GM21447 (cell line): ENCODE measurements around the gene MAPK8IP3.

Source experiments
- ATAC-seq: cut with Tn5 transposase; IDR thresholded peaks from one replicate; pipeline ENCODE4 v1.9.1; 2021; ENCODE audit not compliant: unreplicated experiment

MAPK8IP3 gene

DNA sequence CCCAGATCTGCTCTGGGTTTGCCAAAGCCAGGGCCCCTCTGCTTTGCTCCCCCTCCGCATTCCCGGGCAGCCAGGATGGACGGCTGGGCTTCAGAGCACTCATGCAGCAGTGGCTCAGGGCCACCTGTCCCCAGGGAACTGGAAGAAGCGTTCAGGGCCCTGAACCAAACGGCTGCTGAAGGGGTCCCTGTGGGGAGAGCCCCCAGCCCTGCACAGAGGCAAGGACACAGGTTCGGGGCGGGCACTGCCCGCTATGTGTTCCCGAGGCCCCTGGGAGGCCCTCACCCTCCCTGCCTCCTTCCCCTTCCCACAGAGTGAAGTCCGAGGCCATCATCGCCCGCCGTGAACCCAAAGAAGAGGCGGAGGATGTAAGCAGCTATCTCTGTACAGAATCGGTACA, 54.9 kb downstream of the MAPK8IP3 start:
- no peak for ATAC-seq

DNA sequence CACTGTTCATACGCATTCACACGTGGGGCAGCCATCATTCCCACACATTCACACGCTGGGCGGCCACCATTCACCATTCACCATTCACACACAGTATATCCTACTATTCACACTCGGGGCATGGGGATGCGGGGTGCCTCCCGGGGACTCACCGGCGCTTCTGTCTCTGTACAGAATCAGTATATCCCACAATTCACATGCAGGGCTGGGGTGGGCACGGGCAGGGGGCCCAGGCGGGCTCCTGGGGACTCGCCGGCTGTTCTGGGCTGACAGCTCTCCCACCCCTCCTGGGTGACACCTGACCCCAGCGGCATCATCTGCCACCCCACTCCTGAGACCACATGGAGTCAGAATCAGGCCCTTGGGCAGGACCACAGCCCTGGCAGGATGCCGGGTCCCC, 55.8 kb downstream of the MAPK8IP3 start:
- no peak for ATAC-seq

DNA sequence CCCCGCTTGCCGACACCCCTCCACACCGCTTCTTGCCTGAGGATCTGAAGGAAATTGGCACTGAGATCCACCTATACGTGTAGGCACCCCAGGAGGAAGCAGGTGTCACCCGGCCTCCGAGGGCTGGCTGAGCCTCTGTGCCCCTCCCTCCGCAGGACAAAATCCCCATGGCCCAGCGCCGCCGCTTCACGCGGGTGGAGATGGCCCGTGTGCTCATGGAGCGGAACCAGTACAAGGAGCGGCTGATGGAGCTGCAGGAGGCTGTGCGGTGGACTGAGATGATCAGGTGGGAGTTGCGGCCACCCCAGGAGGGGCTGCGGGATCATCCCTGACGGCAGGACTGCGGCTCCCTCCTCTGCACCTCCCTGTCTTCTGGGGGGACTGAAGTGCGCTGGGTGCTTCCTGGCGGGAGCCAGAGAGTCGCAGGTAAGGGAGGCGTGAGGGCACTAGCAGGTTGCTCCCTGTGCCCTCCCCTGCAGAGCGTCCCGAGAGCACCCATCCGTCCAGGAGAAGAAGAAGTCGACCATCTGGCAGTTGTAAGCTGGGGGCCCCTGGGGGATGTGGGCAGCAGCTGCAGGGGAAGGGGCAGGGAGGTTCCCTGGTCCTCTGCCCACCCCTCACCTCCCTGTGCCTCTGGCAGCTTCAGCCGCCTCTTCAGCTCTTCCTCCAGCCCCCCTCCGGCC, 56.3 kb downstream of the MAPK8IP3 start:
- no peak for ATAC-seq

DNA sequence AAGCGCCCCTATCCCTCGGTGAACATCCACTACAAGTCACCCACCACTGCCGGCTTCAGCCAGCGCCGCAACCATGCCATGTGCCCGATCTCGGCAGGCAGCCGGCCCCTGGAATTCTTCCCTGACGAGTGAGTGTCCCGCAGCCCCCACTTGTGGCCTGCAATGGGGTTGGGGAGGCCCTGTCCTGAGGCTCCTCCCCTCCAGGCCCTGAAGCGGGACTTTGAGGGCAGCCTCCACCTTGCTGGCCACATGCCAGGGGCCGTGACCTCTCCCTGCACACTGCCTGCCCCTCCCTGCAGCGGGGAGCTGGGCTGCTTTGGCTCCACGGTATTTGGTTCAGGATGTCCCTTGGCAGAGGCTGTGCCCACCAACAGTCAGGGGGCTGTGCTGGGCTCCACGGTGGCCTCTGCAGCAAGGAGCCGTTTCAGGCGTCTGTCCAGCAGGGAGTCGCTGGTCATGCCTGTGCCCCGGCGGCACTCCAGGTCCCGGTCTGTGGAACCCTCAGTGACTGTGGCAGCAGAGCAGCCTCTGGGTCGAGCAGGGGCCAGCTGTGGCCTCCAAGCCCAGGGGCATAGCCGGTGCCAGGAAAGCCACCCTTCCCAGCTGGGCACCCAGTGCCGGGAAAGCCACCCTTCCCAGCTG, 57.0 kb downstream of the MAPK8IP3 start:
- no peak for ATAC-seq

DNA sequence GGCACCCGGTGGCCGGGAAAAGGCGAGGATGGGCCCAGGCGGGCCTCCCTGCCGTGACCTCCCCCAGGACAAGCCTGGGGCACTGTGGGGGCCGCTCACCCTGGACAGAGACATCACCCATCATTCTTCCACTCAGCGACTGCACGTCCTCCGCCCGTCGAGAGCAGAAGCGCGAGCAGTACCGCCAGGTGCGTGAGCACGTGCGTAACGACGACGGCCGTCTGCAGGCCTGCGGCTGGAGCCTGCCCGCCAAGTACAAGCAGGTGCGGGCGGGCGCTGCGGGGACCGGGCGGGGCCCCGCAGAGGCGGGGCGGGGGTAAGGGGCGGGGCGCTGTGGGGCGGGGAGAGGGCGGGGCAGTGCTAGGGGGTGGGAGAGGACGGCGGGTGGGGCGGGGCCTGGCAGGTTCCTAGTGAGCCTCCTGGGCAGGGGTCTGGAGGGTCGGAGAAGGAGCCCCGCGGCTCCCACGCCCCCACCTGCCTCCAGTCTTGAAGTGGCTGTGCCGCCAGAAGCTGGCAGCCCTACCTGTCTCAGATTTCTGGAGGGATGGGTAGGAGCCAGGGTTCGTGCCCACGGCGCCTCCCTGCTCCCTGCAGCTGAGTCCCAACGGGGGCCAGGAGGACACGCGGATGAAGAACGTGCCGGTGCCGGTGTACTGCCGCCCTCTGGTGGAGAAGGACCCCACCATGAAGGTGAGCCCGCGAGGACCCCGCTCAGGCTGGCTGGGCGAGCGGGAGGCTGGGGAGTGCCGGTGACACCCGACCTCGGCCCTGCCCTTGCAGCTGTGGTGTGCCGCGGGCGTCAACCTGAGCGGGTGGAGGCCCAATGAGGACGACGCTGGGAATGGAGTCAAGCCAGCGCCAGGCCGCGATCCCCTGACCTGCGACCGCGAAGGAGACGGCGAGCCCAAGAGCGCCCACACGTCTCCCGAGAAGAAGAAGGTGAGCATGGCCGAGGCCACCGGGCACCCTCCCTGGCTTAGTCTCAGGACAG, 57.8 kb downstream of the MAPK8IP3 start:
- ATAC-seq, result no peak

DNA sequence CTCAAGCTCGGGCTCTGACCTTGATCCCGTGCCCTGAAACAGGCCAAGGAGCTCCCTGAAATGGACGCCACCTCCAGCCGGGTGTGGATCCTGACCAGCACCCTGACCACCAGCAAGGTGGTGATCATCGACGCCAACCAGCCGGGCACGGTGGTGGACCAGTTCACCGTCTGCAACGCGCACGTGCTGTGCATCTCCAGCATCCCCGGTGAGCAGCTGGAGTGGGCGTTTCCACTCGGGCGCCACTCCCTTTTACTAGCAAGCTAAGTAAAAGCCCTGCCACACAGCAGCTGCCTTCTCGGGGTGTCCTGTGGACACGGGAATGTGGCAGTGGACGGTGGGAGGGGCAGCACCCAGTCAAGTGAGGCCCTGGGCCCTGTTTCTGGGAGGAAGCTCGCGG, 59.0 kb downstream of the MAPK8IP3 start:
- no peak for ATAC-seq

DNA sequence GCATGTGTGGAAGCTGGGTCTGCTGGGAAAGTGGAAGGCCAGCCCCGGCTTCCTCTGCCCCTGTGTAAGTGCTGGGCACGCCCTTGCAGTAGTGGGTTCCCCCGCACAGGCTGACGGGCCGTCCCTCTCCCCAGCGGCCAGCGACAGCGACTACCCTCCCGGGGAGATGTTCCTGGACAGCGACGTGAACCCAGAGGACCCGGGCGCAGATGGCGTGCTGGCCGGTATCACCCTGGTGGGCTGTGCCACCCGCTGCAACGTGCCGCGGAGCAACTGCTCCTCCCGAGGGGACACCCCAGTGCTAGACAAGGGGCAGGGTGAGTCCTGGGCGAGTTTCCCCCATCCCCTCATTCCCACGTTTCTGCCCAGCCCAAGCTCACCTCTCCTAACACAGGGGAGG, 59.8 kb downstream of the MAPK8IP3 start:
- ATAC-seq, result no peak

DNA sequence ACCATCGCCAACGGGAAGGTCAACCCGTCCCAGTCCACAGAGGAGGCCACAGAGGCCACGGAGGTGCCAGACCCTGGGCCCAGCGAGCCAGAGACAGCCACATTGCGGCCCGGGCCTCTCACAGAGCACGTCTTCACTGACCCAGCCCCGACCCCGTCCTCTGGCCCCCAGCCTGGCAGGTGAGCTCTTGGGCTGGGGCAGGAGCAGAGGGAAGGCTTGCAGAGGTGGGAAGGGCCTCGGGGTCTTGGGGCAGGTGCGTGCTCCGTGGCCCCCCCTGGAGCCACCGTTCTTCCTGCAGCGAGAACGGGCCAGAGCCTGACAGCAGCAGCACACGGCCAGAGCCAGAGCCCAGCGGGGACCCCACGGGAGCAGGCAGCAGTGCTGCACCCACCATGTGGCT, 60.2 kb downstream of the MAPK8IP3 start:
- no peak for ATAC-seq

DNA sequence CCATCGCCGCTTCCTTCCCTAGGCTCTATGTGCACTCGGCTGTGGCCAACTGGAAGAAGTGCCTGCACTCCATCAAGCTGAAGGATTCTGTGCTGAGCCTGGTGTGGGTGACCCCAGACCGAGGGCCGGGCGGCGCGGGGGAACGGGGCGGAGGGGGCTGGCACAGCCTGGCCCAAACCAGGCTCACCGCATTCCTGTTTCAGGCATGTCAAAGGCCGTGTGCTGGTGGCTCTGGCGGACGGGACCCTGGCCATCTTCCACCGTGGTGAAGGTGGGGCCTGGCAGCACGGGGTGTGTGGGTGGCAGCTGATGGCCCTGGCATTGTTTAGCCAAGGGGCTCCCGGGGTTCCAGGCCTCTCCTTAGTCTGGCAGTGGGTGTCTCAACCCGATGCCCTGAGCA, 60.7 kb downstream of the MAPK8IP3 start:
- ATAC-seq, result no peak

DNA sequence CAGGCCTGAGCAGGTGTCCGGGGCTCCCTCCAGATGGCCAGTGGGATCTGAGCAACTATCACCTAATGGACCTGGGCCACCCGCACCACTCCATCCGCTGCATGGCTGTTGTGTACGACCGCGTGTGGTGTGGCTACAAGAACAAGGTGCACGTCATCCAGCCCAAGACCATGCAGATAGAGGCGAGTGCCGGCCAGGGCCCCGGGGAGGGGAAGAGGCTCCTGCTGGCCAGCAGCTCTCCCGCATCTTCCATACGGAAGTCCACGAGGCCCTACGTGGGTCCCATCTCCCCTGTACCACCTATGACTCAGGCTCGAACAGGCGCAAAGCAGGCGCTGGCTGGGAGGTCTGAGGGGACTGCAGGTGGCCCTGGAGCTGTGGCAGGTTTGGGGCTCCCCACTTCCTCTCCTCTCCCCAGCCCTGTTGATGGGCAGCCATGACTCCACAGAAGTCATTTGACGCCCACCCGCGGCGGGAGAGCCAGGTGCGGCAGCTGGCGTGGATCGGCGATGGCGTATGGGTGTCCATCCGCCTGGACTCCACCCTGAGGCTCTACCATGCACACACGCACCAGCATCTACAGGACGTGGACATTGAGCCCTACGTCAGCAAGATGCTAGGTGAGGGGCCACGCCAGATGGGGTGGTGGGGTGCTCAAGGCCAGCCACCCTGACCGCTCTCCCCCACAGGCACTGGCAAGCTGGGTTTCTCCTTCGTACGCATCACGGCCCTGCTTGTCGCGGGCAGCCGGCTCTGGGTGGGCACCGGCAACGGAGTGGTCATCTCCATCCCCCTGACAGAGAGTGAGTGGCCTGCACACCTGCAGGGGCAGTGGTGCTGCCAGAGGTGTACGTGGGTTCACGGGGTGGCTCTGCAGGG, 61.4 kb downstream of the MAPK8IP3 start:
- ATAC-seq, result no peak

DNA sequence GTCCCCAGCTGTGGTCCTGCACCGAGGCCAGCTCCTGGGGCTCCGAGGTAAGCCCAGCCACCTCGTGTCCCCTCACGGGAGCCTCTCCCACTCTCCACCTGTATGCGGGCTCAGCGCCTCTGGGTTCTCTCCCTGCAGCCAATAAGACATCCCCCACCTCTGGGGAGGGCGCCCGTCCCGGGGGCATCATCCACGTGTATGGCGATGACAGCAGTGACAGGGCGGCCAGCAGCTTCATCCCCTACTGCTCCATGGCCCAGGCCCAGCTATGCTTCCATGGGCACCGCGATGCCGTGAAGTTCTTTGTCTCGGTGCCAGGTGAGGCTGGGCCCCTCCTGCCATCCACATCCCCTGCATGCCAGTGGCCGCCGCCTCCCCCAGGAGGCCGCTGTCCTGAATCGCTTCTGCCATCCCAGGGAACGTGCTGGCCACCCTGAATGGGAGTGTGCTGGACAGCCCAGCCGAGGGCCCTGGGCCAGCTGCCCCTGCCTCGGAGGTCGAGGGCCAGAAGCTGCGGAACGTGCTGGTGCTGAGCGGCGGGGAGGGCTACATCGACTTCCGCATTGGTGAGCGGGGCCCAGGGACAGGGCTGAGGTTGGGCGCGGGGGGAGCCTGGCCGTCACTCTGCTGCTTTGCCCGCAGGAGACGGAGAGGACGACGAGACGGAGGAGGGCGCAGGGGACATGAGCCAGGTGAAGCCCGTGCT, 62.2 kb downstream of the MAPK8IP3 start:
- no peak for ATAC-seq

DNA sequence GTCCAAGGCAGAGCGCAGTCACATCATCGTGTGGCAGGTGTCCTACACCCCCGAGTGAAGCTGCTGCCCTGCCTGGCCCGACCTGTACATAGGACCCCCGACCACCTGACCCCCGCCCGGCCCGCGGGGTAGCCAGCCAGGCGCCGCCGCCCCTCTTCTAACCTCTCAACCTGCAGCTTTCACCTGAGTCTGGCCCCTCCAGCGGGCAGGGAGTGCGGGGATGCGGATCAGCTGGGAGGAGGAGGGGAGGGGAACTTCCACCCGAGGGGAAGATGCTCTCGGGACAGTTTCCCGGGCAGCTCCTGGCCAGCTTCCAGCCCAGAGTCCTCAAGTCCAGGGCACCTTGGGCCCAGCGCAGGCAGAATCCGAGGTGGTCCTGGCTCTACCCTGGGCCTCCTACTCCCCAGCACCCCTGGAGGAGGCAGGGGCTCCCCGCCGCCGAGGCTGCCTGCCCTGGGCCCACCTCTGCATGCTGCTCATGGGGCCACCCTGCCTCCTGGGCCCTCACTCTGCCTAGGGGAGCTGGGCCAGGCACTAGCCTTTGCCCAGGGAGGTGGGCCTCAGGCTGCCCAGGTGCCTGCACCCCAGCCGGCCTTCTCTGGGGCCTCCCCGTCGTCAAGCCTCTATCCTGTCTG, 62.9 kb downstream of the MAPK8IP3 start:
- no peak for ATAC-seq

DNA sequence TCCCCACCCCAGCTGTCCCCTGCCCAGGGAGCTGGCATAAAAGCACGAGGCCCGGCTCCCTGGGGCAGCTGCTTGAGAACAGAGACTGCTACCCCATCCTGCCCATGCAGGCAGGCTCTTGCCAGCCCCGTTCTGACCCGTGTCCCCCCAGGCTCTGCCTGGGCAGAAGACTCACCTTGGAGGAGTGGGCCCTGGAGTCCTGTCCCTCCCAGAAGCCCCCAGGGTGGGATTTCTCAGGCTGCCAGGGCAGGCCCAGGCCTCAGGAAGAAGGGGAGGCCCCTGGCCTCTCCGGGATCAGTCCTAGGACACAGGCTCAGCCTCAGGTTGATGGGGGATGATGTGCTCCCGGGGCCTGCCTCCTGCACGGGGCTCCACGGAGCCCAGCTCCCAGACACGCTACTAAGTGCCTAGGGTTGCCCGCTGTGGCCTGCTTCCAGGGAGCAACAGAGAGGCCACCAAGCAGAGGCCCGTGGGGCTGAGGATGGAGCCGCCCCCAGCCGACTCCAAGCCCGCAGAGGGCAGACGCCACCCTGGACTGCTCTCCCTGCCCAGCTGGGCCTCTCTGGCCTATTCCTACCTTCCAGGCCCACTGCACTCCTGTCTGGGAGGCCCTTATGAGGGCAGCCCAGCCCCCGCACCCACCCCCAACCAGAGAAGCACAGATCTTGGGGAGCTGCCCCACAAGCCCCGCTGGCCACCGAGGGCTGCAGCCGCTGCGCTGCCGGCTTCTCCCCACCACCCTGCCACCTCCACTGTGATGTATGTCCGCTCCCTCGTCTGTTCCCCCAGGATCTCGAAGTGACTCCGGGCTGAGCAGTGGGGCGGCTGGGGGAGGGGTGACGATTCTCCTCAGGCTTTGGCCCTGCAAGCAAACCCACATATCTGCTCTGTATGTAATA, 63.7 kb downstream of the MAPK8IP3 start:
- ATAC-seq, result no peak

DNA sequence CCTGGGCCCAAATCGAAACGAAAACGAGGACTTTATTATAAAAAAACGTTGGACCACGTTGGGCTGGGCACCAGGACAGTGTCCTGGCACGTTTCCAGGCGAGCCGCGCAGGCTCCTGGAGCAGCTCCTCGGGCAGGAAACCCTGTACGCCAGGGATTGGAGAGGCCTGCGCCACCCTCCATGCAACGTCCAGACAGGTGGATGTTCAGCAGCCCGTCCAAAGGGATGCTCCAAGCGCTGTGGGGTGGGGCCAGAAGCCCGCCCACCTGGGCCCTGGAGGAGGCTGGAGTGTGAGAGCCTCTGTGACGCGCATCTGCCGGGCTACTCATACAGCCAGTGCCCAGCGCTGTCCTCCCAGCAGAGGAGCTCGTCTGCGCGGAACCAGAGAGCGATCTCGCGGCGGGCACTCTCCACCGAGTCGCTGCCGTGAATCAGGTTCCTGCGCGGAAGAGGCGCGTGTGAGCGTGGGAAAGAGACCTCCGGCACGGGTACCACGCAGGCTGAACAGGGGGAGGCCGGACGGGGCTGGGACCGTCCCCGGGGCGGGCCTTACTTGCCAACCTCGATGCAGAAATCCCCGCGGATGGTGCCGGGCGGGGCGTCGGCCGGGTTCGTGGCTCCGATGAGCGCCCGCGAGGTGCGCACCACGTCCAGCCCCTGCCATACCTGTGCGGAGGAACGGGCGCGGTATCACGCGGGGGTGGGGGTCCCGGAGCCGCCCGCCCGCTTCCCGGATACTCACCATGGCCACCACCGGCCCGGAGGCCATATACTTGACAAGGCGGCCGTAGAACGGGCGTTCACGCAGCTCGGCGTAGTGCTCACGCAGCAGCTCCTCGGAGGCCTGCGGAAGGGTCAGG, 64.6 kb downstream of the MAPK8IP3 start:
- no peak for ATAC-seq

DNA sequence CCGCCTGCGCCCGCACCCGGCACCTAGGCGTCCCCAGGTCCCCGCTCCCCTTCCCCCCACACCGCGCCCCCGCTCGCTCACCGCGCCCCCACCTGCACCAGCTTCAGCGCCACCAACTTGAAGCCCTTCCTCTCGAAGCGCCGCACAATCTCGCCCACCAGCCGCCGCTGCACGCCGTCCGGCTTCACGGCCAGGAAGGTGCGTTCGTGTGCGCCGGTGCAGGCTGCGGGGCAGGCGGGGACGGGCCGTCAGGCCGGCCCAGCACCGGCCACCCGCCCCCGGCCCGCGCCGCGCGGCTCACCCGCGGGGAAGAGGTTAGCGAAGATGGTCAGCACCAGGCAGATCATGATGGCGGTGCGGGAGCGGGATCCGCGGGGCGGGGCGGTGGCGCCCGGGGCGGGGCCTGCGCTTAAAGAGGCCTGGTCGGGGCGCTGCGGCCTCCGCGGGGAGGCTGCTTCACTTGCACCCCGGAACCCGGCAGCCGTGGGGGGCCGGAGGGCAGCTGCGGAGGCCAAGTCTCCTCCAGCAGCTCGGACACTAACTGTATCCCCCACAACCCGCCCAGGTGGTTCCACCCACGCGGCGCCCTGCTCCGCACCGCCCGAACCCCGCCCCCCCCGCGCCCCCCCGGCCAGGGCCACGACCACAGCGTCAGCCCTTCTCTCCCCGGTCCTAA, 65.3 kb downstream of the MAPK8IP3 start, which contains the start of gene NME3:
NME3 (minus strand) TSS at position 356 of the 676 bp plus-strand sequence; CDS start at position 347, 9 bp downstream.
- no peak for ATAC-seq

DNA sequence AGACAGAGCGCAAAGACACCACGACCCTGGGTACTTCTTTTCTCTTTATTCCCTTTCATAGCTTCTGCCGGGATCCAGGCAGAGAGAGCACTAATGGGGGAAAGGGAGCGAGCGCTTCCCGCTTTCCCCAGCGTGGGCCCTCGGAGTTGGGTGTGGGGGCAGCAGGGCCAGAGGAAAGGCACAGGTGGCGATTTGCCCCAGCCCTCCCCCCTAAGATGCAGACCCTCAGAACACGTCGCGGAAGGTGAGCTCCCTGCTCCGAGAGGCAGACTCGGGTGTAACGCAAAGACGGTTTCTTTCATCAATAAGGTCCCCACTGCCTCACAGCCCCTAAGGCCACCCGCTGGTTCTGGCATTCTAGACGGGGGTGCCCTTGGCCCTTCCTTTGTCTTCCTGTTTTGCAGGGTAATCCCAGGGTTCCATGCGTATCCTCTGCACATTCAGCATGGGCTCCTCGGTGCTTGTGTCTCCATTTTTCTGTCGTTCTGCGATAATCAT, 65.9 kb downstream of the MAPK8IP3 start:
- no peak for ATAC-seq

DNA sequence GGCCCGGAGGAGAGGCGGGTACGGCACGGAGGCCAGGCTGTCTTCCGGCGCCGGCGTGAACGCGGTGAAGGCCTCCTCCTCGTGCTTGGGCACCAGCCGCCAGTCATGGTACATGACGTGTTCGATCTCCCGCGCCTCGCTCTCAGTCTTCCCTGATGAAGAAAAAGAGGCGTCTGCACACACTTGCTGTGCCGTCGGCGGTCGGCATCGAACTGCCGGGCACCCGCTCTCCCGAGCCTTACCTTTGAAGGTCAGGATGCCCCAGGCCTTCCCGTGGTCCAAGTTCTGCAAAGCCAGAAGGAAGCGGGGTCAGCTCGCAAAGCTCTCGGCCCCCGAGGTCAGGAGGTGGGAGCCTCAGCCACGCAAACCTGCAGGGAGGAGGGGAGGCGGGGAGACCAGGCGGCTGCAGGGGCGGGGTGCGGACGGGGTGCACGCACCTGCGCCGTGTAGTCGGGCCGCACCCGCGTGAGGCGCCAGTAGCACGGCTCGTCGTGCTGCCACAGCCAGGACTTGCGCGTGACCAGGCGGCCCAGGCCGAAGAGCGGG, 66.4 kb downstream of the MAPK8IP3 start, which contains the start of gene EME2:
EME2 (plus strand) TSS at position 449 of the 546 bp plus-strand sequence. CDS start 418 bp downstream, outside the sequence.
- ATAC-seq, result no peak
